Measurements from ENCODE around the gene SAMMSON. TPM values are rescaled to one million over a fixed set of nuclear protein-coding genes. Genes with fewer than 3 reads are reported as not detected.

SAMMSON gene
- total and polyA plus RNA-seq, 4 donors: 0.12 TPM; not detected in 3

GRCh38 chr3:70097084-70097483 is 97.6 kb downstream of the SAMMSON start:
- Histone ChIP-seq H3K9ac (ENCODE audit: insufficient read depth in 1 of 2, low read length in 2 of 2) (no peak overlapping the region), H3K27me3 (ENCODE audit: control insufficient read depth in 3 of 3, insufficient read depth in 3 of 3, low read length in 2 of 3) (no peaks in the 10 kb centered on the region), H3K36me3 (ENCODE audit: control insufficient read depth in 4 of 4, insufficient read depth in 4 of 4, low read length in 4 of 4) (no peaks in the 10 kb centered on the region), H3K9me3 (ENCODE audit: control insufficient read depth in 4 of 4, insufficient read depth in 3 of 4, low read length in 3 of 4) (peaks cover 0 to 3% (median 0%) of the 10 kb centered on the region in 4 donors), H3K4me3 (no peak overlapping the region), H3K4me1 (ENCODE audit: control insufficient read depth in 5 of 5, insufficient read depth in 5 of 5, low read length in 5 of 5) (no peaks in the 10 kb centered on the region), H3K27ac (ENCODE audit: low read depth in 1 of 2, low read length in 1 of 2) (no peak overlapping the region)
- DNase-seq: peak in 1 of 3 donors; percentile 16
- WGBS, 2 donors: 97% methylated on average over 1 of the region's 1 CpG
- TF ChIP-seq CTCF (IDR thresholded peaks at IDR 0.05; ENCODE audit: control extremely low read depth, extremely low read depth): no peak
- no peak for ATAC-seq (ENCODE audit: insufficient read depth, low FRiP score)

GRCh38 chr3:70108072-70108471 is 108.5 kb downstream of the SAMMSON start:
- no peaks in the 10 kb centered on the region for H3K36me3 ChIP-seq (ENCODE audit: control insufficient read depth in 4 of 4, insufficient read depth in 4 of 4, low read length in 4 of 4)
- WGBS, 2 donors: 54 to 73% methylated on average over 6 of the region's 6 CpGs
- H3K27me3 ChIP-seq (ENCODE audit: control insufficient read depth in 3 of 3, insufficient read depth in 3 of 3, low read length in 2 of 3): no peaks in the 10 kb centered on the region
- H3K9ac ChIP-seq (ENCODE audit: insufficient read depth in 1 of 2, low read length in 2 of 2): no peak overlapping the region
- no peaks in the 10 kb centered on the region for H3K9me3 ChIP-seq (ENCODE audit: control insufficient read depth in 4 of 4, insufficient read depth in 3 of 4, low read length in 3 of 4)
- TF ChIP-seq CTCF (IDR thresholded peaks at IDR 0.05; ENCODE audit: control extremely low read depth, extremely low read depth): no peak
- DNase-seq (peak in 2 of 3 donors; percentile 10 to 26), ATAC-seq (ENCODE audit: insufficient read depth, low FRiP score) (no peak)
- H3K4me1 ChIP-seq (ENCODE audit: control insufficient read depth in 5 of 5, insufficient read depth in 5 of 5, low read length in 5 of 5): no peaks in the 10 kb centered on the region
- no peak overlapping the region for H3K27ac ChIP-seq (ENCODE audit: low read depth in 1 of 2, low read length in 1 of 2)
- H3K4me3 ChIP-seq: no peak overlapping the region

- ATAC-seq (ENCODE audit: insufficient read depth, low FRiP score): no peak
- TF ChIP-seq CTCF (IDR thresholded peaks at IDR 0.05; ENCODE audit: control extremely low read depth, extremely low read depth): no peak
- 92 to 95% methylated on average over 3 of the region's 3 CpGs for WGBS, 2 donors
Measured at GRCh38 chr3:70108546-70108945, 109.0 kb downstream of the SAMMSON start.

GRCh38 chr3:70110066-70110465 is 110.5 kb downstream of the SAMMSON start:
- Histone ChIP-seq H3K36me3 (ENCODE audit: control insufficient read depth in 4 of 4, insufficient read depth in 4 of 4, low read length in 4 of 4) (no peaks in the 10 kb centered on the region), H3K9ac (ENCODE audit: insufficient read depth in 1 of 2, low read length in 2 of 2) (no peak overlapping the region), H3K4me3 (no peak overlapping the region), H3K27ac (ENCODE audit: low read depth in 1 of 2, low read length in 1 of 2) (no peak overlapping the region), H3K4me1 (ENCODE audit: control insufficient read depth in 5 of 5, insufficient read depth in 5 of 5, low read length in 5 of 5) (no peaks in the 10 kb centered on the region), H3K27me3 (ENCODE audit: control insufficient read depth in 3 of 3, insufficient read depth in 3 of 3, low read length in 2 of 3) (no peaks in the 10 kb centered on the region), H3K9me3 (ENCODE audit: control insufficient read depth in 4 of 4, insufficient read depth in 3 of 4, low read length in 3 of 4) (no peaks in the 10 kb centered on the region)
- ATAC-seq (ENCODE audit: insufficient read depth, low FRiP score) (no peak), DNase-seq (no peak)
- 66% methylated on average over 2 of the region's 2 CpGs for WGBS, 2 donors
- no peak for TF ChIP-seq CTCF (IDR thresholded peaks at IDR 0.05; ENCODE audit: control extremely low read depth, extremely low read depth)

More at GRCh38 chr3:70108546-70108945, 109.0 kb downstream of the SAMMSON start:
- H3K9ac ChIP-seq (ENCODE audit: insufficient read depth in 1 of 2, low read length in 2 of 2): no peak overlapping the region
- no peak overlapping the region for H3K27ac ChIP-seq (ENCODE audit: low read depth in 1 of 2, low read length in 1 of 2)
- no peak for DNase-seq
- H3K27me3 ChIP-seq (ENCODE audit: control insufficient read depth in 3 of 3, insufficient read depth in 3 of 3, low read length in 2 of 3): no peaks in the 10 kb centered on the region
- no peaks in the 10 kb centered on the region for H3K36me3 ChIP-seq (ENCODE audit: control insufficient read depth in 4 of 4, insufficient read depth in 4 of 4, low read length in 4 of 4)
- no peaks in the 10 kb centered on the region for H3K4me1 ChIP-seq (ENCODE audit: control insufficient read depth in 5 of 5, insufficient read depth in 5 of 5, low read length in 5 of 5)
- no peak overlapping the region for H3K4me3 ChIP-seq
- no peaks in the 10 kb centered on the region for H3K9me3 ChIP-seq (ENCODE audit: control insufficient read depth in 4 of 4, insufficient read depth in 3 of 4, low read length in 3 of 4)
